NCI-H1694 (cell line): ENCODE measurements around the gene MUC5B.
"Not testable (repeated sequence)": the region's sequence is repeated elsewhere in the genome, so short reads cannot be mapped to it uniquely, and the experiment has no call there.

Experiments used
- DNase-seq: peaks from one replicate; lab custom pipeline; 2025; lab: John Stamatoyannopoulos, UW

MUC5B gene

DNA sequence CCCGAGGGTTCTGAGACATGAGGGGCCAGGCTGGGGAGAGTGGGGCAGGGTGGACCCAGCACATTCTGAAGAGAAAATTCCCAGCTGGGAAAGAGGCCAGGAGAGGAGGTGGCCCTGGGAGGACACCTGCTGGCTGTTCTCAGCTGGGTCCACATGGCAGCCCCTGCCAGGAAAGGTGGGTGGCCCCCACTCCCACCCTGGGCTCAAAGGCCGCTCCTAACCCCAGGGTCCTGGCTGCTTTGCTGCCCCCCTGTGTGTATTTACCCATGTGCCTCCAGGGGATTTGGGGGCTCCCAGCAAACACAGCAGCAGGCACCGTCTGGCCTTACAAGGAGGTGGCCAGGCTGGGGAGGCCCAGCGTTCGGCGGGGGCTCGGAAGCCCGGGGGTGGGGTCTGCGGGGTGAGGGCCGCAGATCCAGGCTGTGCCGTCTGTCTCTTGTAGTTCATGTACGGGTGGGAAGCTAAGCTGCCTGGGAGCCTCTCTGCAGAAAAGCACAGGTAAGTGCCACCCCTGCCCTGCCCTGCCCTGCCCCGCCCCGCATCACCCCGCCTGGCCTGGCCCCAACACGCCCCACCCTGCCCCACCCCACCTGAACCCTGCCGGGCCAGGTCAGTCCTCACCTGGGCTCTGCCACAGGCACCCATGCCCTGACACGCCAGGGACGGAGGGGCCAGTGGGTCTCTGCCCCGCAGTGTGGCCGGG is 10.6 kb downstream of the MUC5B start:
- DNase-seq: no peak

DNA sequence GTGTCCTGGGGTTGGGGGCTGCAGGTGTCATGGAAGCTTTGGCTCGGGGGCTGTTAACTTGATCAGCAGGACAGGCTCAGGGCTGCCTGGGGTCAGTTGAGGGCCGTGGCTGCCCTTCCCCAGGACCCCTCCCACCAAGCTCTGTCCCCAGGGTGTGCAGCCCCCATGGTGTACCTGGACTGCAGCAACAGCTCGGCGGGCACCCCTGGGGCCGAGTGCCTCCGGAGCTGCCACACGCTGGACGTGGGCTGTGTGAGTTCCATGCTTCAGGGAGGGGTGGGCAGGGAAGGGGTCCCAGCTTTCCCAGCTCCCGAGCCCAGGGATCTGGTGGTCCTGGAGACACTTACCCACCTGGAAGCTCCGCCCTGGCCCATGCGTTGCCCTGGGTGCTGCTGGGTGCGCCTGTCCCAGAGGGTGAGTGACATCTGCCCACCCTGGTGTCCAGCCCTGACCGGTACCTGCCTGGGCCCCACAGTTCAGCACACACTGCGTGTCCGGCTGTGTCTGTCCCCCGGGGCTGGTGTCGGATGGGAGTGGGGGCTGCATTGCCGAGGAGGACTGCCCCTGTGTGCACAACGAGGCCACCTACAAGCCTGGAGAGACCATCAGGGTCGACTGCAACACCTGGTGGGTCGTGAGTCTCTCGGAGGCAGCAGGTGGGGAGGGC is 11.3 kb downstream of the MUC5B start:
- no peak for DNase-seq

DNA sequence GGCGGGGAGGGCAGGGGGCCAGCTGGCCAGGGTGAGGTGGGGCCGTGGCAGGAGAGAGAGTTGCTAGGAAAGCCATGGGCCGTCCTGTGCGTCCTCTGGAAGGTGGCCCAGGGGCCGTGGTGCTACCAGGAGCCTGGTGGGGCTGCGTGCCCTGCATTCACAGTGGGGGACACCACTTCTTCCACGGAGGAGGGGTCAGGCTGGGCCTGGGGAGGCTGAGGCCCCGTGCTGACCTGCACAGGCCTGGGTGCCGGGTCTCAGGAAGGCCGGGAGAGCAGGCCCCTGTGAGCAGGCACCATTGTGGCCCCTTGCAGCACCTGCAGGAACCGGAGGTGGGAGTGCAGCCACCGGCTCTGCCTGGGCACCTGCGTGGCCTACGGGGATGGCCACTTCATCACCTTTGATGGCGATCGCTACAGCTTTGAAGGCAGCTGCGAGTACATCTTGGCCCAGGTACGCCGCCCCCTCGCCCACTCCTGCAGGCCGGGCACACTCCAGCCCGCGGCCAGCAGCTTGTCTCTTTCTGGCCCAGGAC is 12.0 kb downstream of the MUC5B start:
- no peak for DNase-seq

DNA sequence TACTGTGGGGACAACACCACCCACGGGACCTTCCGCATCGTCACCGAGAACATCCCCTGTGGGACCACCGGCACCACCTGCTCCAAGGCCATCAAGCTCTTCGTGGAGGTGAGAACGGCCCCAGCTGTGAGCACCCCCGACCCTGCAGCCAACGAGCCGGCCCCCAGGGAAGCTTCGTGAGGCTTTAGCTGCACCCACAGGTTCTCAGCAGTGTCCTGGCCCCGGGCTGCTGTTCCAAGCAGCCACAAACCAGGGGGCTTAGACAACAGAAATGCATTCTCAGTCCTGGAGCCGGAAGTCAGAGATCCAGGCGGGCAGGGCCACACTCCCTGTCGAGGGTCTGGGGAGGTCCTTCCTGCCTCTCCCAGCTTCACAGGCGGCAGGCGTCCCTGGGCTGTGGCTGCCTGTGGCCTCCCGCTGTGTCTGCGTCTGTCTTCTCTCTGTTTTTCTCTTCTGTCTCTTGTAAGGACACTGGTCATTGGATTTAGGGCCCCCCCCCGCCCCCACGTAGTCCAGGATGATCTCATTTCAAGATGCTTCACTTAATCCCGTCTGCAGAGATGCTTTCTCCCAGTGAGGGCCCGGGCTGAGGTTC is 12.5 kb downstream of the MUC5B start:
- DNase-seq: no peak

- DNase-seq: no peak
Observed at GRCh38 chr11:1235901-1236315, 13.0 kb downstream of the MUC5B start.

GRCh38 chr11:1236316-1237127 is 13.7 kb downstream of the MUC5B start:
- no peak for DNase-seq

GRCh38 chr11:1237128-1237580 is 14.3 kb downstream of the MUC5B start:
- DNase-seq: no peak

- DNase-seq: no peak
Observed at GRCh38 chr11:1237851-1238250, 15.0 kb downstream of the MUC5B start.

GRCh38 chr11:1238767-1239595 is 16.1 kb downstream of the MUC5B start:
- DNase-seq: no peak

DNA sequence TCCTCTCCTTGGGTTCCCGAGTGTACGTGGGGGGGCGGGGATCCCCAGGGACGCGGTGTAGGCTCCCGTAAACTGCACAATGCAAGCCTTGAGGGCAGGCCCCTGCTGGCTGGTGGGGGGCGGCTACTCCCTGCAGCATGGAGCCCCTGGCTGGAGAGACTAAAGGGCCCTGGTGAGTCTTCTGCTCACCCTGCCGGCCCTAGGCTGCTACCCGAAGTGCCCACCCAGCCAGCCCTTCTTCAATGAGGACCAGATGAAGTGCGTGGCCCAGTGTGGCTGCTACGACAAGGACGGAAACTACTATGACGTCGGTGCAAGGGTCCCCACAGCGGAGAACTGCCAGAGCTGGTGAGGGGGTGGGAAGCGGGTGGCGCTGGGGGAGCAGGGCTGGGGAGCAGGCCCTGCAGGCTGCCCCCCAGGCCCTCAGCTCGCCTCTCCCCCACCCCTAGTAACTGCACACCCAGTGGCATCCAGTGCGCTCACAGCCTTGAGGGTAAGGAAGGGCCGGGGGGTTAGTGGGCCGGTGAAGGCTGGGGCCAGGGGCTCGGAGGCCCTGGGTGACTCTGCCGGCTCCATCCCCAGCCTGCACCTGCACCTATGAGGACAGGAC is 16.8 kb downstream of the MUC5B start:
- no peak for DNase-seq

DNA sequence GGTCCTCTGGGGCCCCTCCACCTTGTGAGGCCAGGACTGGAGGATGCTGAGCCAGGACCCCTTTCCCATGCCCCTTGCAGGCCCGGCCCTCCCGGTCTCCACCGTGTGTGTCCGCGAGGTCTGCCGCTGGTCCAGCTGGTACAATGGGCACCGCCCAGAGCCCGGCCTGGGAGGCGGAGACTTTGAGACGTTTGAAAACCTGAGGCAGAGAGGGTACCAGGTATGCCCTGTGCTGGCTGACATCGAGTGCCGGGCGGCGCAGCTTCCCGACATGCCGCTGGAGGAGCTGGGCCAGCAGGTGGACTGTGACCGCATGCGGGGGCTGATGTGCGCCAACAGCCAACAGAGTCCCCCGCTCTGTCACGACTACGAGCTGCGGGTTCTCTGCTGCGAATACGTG is 17.9 kb downstream of the MUC5B start:
- no peak for DNase-seq

DNA sequence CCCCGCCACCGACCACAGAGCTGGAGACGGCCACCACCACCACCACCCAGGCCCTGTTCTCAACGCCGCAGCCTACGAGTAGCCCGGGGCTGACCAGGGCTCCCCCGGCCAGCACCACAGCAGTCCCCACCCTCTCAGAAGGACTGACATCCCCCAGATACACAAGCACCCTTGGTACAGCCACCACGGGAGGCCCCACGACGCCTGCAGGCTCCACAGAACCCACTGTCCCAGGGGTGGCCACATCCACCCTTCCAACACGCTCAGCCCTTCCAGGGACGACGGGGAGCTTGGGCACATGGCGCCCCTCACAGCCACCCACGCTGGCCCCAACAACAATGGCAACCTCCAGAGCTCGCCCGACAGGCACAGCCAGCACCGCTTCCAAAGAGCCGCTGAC is 18.8 kb downstream of the MUC5B start:
- DNase-seq: no peak

DNA sequence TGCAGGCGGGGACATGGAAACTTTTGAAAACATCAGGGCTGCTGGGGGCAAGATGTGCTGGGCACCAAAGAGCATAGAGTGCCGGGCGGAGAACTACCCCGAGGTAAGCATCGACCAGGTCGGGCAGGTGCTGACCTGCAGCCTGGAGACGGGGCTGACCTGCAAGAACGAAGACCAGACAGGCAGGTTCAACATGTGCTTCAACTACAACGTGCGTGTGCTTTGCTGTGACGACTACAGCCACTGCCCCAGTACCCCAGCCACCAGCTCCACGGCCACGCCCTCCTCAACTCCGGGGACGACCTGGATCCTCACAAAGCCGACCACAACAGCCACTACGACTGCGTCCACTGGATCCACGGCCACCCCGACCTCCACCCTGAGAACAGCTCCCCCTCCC is 19.4 kb downstream of the MUC5B start:
- no peak for DNase-seq

DNA sequence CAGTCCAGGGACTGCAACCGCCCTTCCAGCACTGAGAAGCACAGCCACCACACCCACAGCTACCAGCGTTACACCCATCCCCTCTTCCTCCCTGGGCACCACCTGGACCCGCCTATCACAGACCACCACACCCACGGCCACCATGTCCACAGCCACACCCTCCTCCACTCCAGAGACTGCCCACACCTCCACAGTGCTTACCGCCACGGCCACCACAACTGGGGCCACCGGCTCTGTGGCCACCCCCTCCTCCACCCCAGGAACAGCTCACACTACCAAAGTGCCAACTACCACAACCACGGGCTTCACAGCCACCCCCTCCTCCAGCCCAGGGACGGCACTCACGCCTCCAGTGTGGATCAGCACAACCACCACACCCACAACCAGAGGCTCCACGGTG is 19.9 kb downstream of the MUC5B start:
- DNase-seq: not testable (repeated sequence)

GRCh38 chr11:1243521-1243920 is 20.7 kb downstream of the MUC5B start:
- not testable (repeated sequence) for DNase-seq

- DNase-seq: not testable (repeated sequence)
Observed at GRCh38 chr11:1244557-1244956, 21.7 kb downstream of the MUC5B start.

DNA sequence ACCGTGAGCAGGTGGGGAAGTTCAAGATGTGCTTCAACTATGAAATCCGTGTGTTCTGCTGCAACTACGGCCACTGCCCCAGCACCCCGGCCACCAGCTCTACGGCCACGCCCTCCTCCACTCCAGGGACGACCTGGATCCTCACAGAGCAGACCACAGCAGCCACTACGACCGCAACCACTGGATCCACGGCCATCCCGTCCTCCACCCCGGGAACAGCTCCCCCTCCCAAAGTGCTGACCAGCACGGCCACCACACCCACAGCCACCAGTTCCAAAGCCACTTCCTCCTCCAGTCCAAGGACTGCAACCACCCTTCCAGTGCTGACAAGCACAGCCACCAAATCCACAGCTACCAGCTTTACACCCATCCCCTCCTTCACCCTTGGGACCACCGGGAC is 22.9 kb downstream of the MUC5B start:
- DNase-seq: not testable (repeated sequence)

DNA sequence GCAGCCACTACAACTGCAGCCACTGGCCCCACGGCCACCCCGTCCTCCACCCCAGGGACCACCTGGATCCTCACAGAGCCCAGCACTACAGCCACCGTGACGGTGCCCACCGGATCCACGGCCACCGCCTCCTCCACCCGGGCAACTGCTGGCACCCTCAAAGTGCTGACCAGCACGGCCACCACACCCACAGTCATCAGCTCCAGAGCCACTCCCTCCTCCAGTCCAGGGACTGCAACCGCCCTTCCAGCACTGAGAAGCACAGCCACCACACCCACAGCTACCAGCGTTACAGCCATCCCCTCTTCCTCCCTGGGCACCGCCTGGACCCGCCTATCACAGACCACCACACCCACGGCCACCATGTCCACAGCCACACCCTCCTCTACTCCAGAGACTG is 23.4 kb downstream of the MUC5B start:
- DNase-seq: not testable (repeated sequence)

- DNase-seq: not testable (repeated sequence)
Observed at GRCh38 chr11:1247026-1247425, 24.2 kb downstream of the MUC5B start.

GRCh38 chr11:1248951-1249350 is 26.1 kb downstream of the MUC5B start:
- not testable (repeated sequence) for DNase-seq

DNA sequence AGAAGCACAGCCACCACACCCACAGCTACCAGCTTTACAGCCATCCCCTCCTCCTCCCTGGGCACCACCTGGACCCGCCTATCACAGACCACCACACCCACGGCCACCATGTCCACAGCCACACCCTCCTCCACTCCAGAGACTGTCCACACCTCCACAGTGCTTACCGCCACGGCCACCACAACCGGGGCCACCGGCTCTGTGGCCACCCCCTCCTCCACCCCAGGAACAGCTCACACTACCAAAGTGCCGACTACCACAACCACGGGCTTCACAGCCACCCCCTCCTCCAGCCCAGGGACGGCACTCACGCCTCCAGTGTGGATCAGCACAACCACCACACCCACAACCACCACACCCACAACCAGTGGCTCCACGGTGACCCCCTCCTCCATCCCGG is 27.5 kb downstream of the MUC5B start:
- not testable (repeated sequence) for DNase-seq
